Neural cell (in vitro differentiated cells): ENCODE data around the gene FAM98C. TPM values are rescaled to one million over a fixed set of nuclear protein-coding genes. Genes with fewer than 3 reads are reported as not detected.

Source experiments
- H2AFZ ChIP-seq: fragments of 200-600, 300-800 bp; sonication (generic), shearing (Covaris generic); 2 replicates; pipeline ENCODE4 v1.6.0; 2014; ENCODE audit warnings: low read depth, mild to moderate bottlenecking, antibody characterized with exemption, low read length, moderate library complexity
- H3F3A ChIP-seq: fragments of 200-600 bp; shearing (Covaris generic); 2 replicates; pipeline ENCODE4 v1.6.1; 2016; ENCODE audit warnings: mild to moderate bottlenecking, moderate library complexity, mixed read lengths, antibody characterized with exemption, low read length; ENCODE audit not compliant: insufficient read depth, poor library complexity, severe bottlenecking
- H3K27ac ChIP-seq: fragments of 200-600, 300-800 bp; sonication (generic), shearing (Covaris generic); 2 replicates; pipeline ENCODE4 v1.5.1; 2014; ENCODE audit warnings: mild to moderate bottlenecking, low read length, moderate library complexity
- H3K27me3 ChIP-seq: fragments of 300-800, 200-600 bp; sonication (generic), shearing (Covaris generic); 2 replicates; pipeline ENCODE4 v1.6.0; 2014; ENCODE audit warnings: mild to moderate bottlenecking, low read depth, low read length, moderate library complexity; ENCODE audit not compliant: insufficient read depth
- H3K36me3 ChIP-seq: fragments of 300-800, 200-600 bp; sonication (generic), shearing (Covaris generic); 2 replicates; pipeline ENCODE4 v1.5.1; 2014; ENCODE audit warnings: mild to moderate bottlenecking, antibody characterized with exemption, low read length, moderate library complexity; ENCODE audit not compliant: insufficient read depth
- H3K4me2 ChIP-seq: fragments of 300-800, 200-600 bp; sonication (generic), shearing (Covaris generic); 2 replicates; pipeline ENCODE4 v1.6.0; 2014; ENCODE audit warnings: mild to moderate bottlenecking, low read length
- H3K4me3 ChIP-seq: fragments of 300-800, 200-600 bp; sonication (generic), shearing (Covaris generic); 2 replicates; pipeline ENCODE4 v1.5.1; 2014; ENCODE audit warnings: mild to moderate bottlenecking, low read length, moderate library complexity
- H3K79me2 ChIP-seq: fragments of 200-600 bp; shearing (Covaris generic); replicated peaks from 2 replicates; pipeline ENCODE4 v1.6.0; 2014; ENCODE audit warnings: mild to moderate bottlenecking, low read length, moderate library complexity; ENCODE audit not compliant: insufficient read depth
- H3K9ac ChIP-seq: fragments of 300-800, 200-600 bp; sonication (generic), shearing (Covaris generic); 2 replicates; pipeline ENCODE4 v1.6.1; 2016; ENCODE audit warnings: mild to moderate bottlenecking, low read length, mixed read lengths
- H3K9me2 ChIP-seq: fragments of 200-600 bp; shearing (Covaris generic); 2 replicates; pipeline ENCODE4 v1.6.1; 2016; ENCODE audit warnings: mild to moderate bottlenecking, low read length, mixed read lengths; ENCODE audit not compliant: insufficient read depth
- H3K9me3 ChIP-seq: fragments of 200-600, 300-800 bp; sonication (generic), shearing (Covaris generic); 2 replicates; pipeline ENCODE4 v1.6.1; 2016; ENCODE audit warnings: mild to moderate bottlenecking, mixed run types, low read length, moderate library complexity, mixed read lengths
- H4K20me1 ChIP-seq: fragments of 200-600 bp; shearing (Covaris generic); 2 replicates; pipeline ENCODE4 v1.6.1; 2016; ENCODE audit warnings: mild to moderate bottlenecking, mixed run types; ENCODE audit not compliant: insufficient read depth
- CTCF ChIP-seq: fragments of 450-650 bp; IDR thresholded peaks from 2 replicates; pipeline ENCODE4 v1.5.1; 2014; ENCODE audit warnings: antibody characterized with exemption, mild to moderate bottlenecking, moderate library complexity; ENCODE audit not compliant: poor library complexity, severe bottlenecking
- EP300 ChIP-seq: fragments of 450-650 bp; conservative IDR thresholded peaks from 2 replicates; pipeline ENCODE4 v1.6.1; 2014; ENCODE audit warnings: antibody characterized with exemption, mild to moderate bottlenecking, moderate library complexity; ENCODE audit not compliant: poor library complexity, severe bottlenecking
- EZH2 ChIP-seq: fragments of 200-600, 300-800 bp; shearing (Covaris generic), sonication (generic); IDR thresholded peaks from 2 replicates; pipeline ENCODE4 v1.6.1; 2014; ENCODE audit warnings: antibody characterized with exemption, low read length, borderline replicate concordance, mild to moderate bottlenecking; ENCODE audit not compliant: insufficient read depth, poor library complexity, severe bottlenecking
- MXI1 ChIP-seq: fragments of 450-650 bp; conservative IDR thresholded peaks from 2 replicates; pipeline ENCODE4 v1.6.1; 2014; ENCODE audit warnings: antibody characterized with exemption, mild to moderate bottlenecking; ENCODE audit not compliant: poor library complexity, severe bottlenecking
- POLR2AphosphoS5 ChIP-seq: IDR thresholded peaks from 2 replicates; pipeline ENCODE4 v1.6.1; 2012
- RAD21 ChIP-seq: fragments of 450-650 bp; conservative IDR thresholded peaks from 2 replicates; pipeline ENCODE4 v1.6.1; 2014; ENCODE audit warnings: antibody characterized with exemption, mild to moderate bottlenecking, moderate library complexity
- REST ChIP-seq: IDR thresholded peaks from 2 replicates; pipeline ENCODE4 v1.6.1; 2012; ENCODE audit warnings: borderline replicate concordance
- SMC3 ChIP-seq: fragments of 450-650 bp; conservative IDR thresholded peaks from 2 replicates; pipeline ENCODE4 v1.6.1; 2014; ENCODE audit warnings: antibody characterized with exemption, mild to moderate bottlenecking, moderate library complexity; ENCODE audit not compliant: poor library complexity
- TAF1 ChIP-seq: IDR thresholded peaks from 2 replicates; pipeline ENCODE4 v1.6.1; 2012; ENCODE audit warnings: low read depth
- polyA plus RNA-seq: library from polyadenylated mRNA; depleted of rRNA; stranded (reverse); fragments of >200 nt; gene quantifications from 2 replicates; pipeline ENCODE4 v1.2.3, GENCODE V29; 2014

FAM98C gene
- polyA plus RNA-seq, 1 donor from 2014 or later, result 79.3 TPM

- Histone ChIP-seq H3K4me2 (no peak overlapping the region), H3K9ac (no peak overlapping the region), H3K4me3 (no peak overlapping the region), H3K79me2 (no peaks in the 10 kb centered on the region), H3K9me3 (no peaks in the 10 kb centered on the region), H3F3A (no peaks in the 10 kb centered on the region), H3K36me3 (no peaks in the 10 kb centered on the region), H3K27ac (no peak overlapping the region), H2AFZ (no peak overlapping the region), H4K20me1 (no peaks in the 10 kb centered on the region), H3K27me3 (peaks cover 9% of the 10 kb centered on the region), H3K9me2 (no peaks in the 10 kb centered on the region)
- no peak for TF ChIP-seq EZH2
- no peak for TF ChIP-seq TAF1
- no peak for TF ChIP-seq SMC3
- TF ChIP-seq CTCF, result no peak
- TF ChIP-seq EP300, result no peak
- TF ChIP-seq RAD21, result no peak
- no peak for TF ChIP-seq MXI1
- TF ChIP-seq REST, result no peak
- no peak for TF ChIP-seq POLR2AphosphoS5
Observed at GRCh38 chr19:38430931-38431330, 28.0 kb downstream of the FAM98C start.

GRCh38 chr19:38433268-38433733 lies 30.4 kb downstream of the FAM98C start, which contains the start of gene RYR1:
Gene RYR1, plus strand, starts transcription at chr19:38433691. Its CDS starts 139 bp downstream, at chr19:38433830.
- H3K79me2 ChIP-seq, result no peaks in the 10 kb centered on the region
- no peaks in the 10 kb centered on the region for H3F3A ChIP-seq
- no peak within 1 kb of the TSS for H3K9ac ChIP-seq
- no peak within 1 kb of the TSS for H3K4me3 ChIP-seq
- TF ChIP-seq MXI1 (no peak), CTCF (no peak)
- H3K27me3 ChIP-seq, result peaks cover 9% of the 10 kb centered on the region
- H3K4me2 ChIP-seq, result no peak within 1 kb of the TSS
- H4K20me1 ChIP-seq, result no peaks in the 10 kb centered on the region
- H3K9me3 ChIP-seq, result no peaks in the 10 kb centered on the region
- H2AFZ ChIP-seq, result no peak within 1 kb of the TSS
- H3K36me3 ChIP-seq, result no peaks in the 10 kb centered on the region
- H3K9me2 ChIP-seq, result no peaks in the 10 kb centered on the region
- no peak within 1 kb of the TSS for H3K27ac ChIP-seq
